Smooth muscle cell (in vitro differentiated cells): ENCODE measurements around the gene PCDH15. TPM values are rescaled to one million over a fixed set of nuclear protein-coding genes. Genes with fewer than 3 reads are reported as not detected.

Source experiments
- DNase-seq: peaks from one replicate; lab custom pipeline; 2025; ENCODE audit not compliant: unreplicated experiment; lab: John Stamatoyannopoulos, UW
- H2AFZ ChIP-seq: fragments of 200-600 bp; sonication (generic); 2 replicates; pipeline ENCODE4 v1.6.0; 2016; ENCODE audit warnings: antibody characterized with exemption, low read depth, mild to moderate bottlenecking
- H3F3A ChIP-seq: fragments of 200-600 bp; sonication (generic); 2 replicates; pipeline ENCODE4 v1.6.0; 2017; ENCODE audit warnings: antibody characterized with exemption, low read depth
- H3K27ac ChIP-seq: fragments of 200-600 bp; sonication (generic); 2 replicates; pipeline ENCODE4 v1.5.1; 2016; ENCODE audit warnings: low read depth, mild to moderate bottlenecking
- H3K27me3 ChIP-seq: fragments of 200-600 bp; sonication (generic); 2 replicates; pipeline ENCODE4 v1.6.1; 2016; ENCODE audit warnings: low read depth, mild to moderate bottlenecking
- H3K36me3 ChIP-seq: fragments of 200-600 bp; sonication (generic); 2 replicates; pipeline ENCODE4 v1.5.1; 2016; ENCODE audit warnings: low read depth
- H3K4me1 ChIP-seq: fragments of 200-600 bp; sonication (generic); 2 replicates; pipeline ENCODE4 v1.5.1; 2016; ENCODE audit warnings: low read depth
- H3K4me2 ChIP-seq: fragments of 200-600 bp; sonication (generic); 2 replicates; pipeline ENCODE4 v1.6.0; 2016; ENCODE audit warnings: mild to moderate bottlenecking
- H3K4me3 ChIP-seq: fragments of 200-600 bp; sonication (generic); 2 replicates; pipeline ENCODE4 v1.5.1; 2016; ENCODE audit warnings: mild to moderate bottlenecking
- H3K79me2 ChIP-seq: fragments of 200-600 bp; sonication (generic); 2 replicates; pipeline ENCODE4 v1.6.0; 2016; ENCODE audit warnings: low read depth, mild to moderate bottlenecking
- H3K9ac ChIP-seq: fragments of 200-600 bp; sonication (generic); 2 replicates; pipeline ENCODE4 v1.6.0; 2016; ENCODE audit warnings: low read depth
- H3K9me3 ChIP-seq: fragments of 200-600 bp; sonication (generic); replicated peaks from 2 replicates; pipeline ENCODE4 v1.5.1; 2016; ENCODE audit warnings: low read depth
- H4K20me1 ChIP-seq: fragments of 200-600 bp; sonication (generic); 2 replicates; pipeline ENCODE4 v1.6.0; 2016; ENCODE audit warnings: low read depth
- WGBS: methylation state at CpG from one replicate; pipeline ENCODE4 v1.1.7; 2016; ENCODE audit warnings: low lambda C conversion rate; 5-methylcytosine and 5-hydroxymethylcytosine counted together
- polyA plus RNA-seq: library from polyadenylated mRNA; unstranded; fragments of >200 nt; fragmentation: Nextera tagmentation; extraction: Ambion mirVana; gene quantifications from 2 replicates; pipeline ENCODE4 v1.2.1, GENCODE V29; 2016
- total RNA-seq: library from RNA; depleted of rRNA; stranded (reverse); fragments of >200 nt; gene quantifications from 2 replicates; pipeline ENCODE4 v1.2.3, GENCODE V29; 2014
- TF ChIP-seq, protein P1 (sequence below): fragments of 200-600 bp; sonication (generic); IDR thresholded peaks from 2 replicates; pipeline ENCODE4 v1.5.1; 2017; ENCODE audit warnings: borderline replicate concordance, mild to moderate bottlenecking, antibody characterized with exemption; ENCODE audit not compliant: insufficient read depth, poor library complexity, severe bottlenecking

The PCDH15 gene
- total and polyA plus RNA-seq, 2 experiments from 2014 or later = not detected

DNA sequence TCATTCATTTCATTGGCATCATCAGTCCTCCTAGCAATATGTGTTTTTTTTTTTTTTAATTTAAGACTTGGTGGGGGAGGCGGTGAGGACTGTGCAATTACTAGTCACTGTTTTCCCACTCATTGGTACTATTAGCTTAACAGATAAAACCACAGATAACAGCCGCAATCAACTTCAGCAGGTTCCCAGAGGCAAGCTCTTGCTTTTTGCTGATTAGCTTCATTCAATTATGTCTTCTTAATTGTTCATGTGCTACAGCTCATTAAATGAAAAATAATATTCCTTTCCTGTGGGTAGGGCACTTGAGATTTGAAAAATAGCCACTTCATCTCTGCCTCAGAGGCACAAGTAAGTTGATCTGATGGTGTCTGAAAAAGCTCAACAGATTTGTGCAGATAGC, 215.5 kb downstream of the PCDH15 start:
- Histone ChIP-seq H3F3A (no peaks in the 10 kb centered on the region), H3K27me3 (no peaks in the 10 kb centered on the region), H3K79me2 (no peaks in the 10 kb centered on the region), H3K4me3 (no peak overlapping the region), H3K27ac (no peak overlapping the region), H3K36me3 (no peaks in the 10 kb centered on the region), H3K9ac (no peak overlapping the region), H3K4me2 (no peak overlapping the region), H3K4me1 (no peaks in the 10 kb centered on the region), H2AFZ (no peak overlapping the region), H4K20me1 (no peaks in the 10 kb centered on the region), H3K9me3 (no peaks in the 10 kb centered on the region)
- DNase-seq = no peak
- 49% methylated on average over 2 of the region's 2 CpGs for WGBS
- TF ChIP-seq, protein P1, sequence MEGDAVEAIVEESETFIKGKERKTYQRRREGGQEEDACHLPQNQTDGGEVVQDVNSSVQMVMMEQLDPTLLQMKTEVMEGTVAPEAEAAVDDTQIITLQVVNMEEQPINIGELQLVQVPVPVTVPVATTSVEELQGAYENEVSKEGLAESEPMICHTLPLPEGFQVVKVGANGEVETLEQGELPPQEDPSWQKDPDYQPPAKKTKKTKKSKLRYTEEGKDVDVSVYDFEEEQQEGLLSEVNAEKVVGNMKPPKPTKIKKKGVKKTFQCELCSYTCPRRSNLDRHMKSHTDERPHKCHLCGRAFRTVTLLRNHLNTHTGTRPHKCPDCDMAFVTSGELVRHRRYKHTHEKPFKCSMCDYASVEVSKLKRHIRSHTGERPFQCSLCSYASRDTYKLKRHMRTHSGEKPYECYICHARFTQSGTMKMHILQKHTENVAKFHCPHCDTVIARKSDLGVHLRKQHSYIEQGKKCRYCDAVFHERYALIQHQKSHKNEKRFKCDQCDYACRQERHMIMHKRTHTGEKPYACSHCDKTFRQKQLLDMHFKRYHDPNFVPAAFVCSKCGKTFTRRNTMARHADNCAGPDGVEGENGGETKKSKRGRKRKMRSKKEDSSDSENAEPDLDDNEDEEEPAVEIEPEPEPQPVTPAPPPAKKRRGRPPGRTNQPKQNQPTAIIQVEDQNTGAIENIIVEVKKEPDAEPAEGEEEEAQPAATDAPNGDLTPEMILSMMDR = no peak

DNA sequence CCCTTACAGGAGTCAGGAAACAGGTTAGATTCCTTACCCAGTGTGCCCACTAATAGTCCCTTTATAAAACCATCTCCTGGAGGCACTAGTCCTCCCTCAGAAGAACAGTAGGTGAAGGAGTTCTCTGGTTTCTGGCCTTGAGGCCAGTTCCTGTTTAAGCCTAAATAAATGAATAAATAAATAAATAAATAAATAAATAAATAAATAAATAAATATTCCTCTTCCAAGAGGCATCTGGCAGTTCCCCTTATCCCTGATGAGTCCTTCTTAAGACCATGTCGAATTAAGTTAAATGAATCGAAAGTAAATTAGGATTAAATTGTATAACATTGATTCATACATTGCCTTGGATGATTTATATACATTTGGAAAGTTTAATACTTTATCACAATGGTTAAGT, 223.3 kb downstream of the PCDH15 start:
- Histone ChIP-seq H3K4me1 (no peaks in the 10 kb centered on the region), H3K36me3 (no peaks in the 10 kb centered on the region), H3K4me3 (no peak overlapping the region), H3K4me2 (no peak overlapping the region), H3K27ac (no peak overlapping the region), H4K20me1 (no peaks in the 10 kb centered on the region), H3K9me3 (no peaks in the 10 kb centered on the region), H3K27me3 (no peaks in the 10 kb centered on the region), H3K9ac (no peak overlapping the region), H2AFZ (no peak overlapping the region), H3F3A (no peaks in the 10 kb centered on the region), H3K79me2 (no peaks in the 10 kb centered on the region)
- DNase-seq = no peak
- TF ChIP-seq, protein P1 = no peak
- 88% methylated on average over 2 of the region's 2 CpGs for WGBS

DNA sequence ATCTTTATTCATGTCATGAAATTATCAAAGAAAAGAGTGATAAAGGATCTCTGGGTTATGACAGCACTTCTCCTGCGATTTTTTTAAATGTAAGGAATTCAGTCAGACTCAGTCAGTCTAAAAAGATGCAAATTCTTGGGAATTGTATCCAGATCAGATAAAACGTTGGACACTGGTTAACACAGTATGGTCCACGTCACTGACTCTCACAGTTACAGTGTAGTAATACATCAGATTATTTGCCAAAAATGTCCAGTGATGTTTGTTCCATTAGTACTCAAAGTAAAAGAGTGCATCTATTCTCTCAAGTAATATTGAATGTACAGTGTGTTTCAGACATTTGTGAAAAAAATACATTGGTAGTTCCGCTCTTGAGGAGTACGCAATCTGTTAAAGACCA, 224.5 kb downstream of the PCDH15 start:
- Histone ChIP-seq H4K20me1 (no peaks in the 10 kb centered on the region), H3K79me2 (no peaks in the 10 kb centered on the region), H3K9ac (no peak overlapping the region), H3K4me3 (no peak overlapping the region), H2AFZ (no peak overlapping the region), H3K9me3 (no peaks in the 10 kb centered on the region), H3K27ac (no peak overlapping the region), H3K36me3 (no peaks in the 10 kb centered on the region), H3K4me1 (no peaks in the 10 kb centered on the region), H3F3A (no peaks in the 10 kb centered on the region), H3K4me2 (no peak overlapping the region), H3K27me3 (no peaks in the 10 kb centered on the region)
- WGBS = 74% methylated on average over 5 of the region's 5 CpGs
- DNase-seq = no peak
- TF ChIP-seq, protein P1 = no peak

DNA sequence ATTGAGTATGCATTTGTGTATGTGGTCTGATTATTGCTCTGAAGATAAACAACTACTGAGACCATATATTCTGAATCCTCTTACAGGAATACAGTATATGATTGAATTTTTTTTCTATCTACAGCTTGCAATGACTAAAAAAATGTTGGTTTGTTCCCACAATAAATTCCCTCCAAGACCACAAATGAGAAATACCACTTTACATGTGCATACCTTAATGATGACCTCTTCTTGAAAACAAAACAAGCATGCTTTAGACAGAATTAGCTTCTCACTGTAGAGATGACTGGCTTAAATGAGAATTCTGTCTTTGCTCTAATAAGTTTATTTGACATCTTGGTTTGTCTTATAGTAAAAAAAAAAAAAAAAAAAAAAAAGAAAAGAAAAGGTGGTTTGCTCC, 241.5 kb downstream of the PCDH15 start:
- no peaks in the 10 kb centered on the region for H3K36me3 ChIP-seq
- H3K4me2 ChIP-seq = no peak overlapping the region
- DNase-seq = no peak
- H3F3A ChIP-seq = no peaks in the 10 kb centered on the region
- TF ChIP-seq, protein P1 = no peak
- no peaks in the 10 kb centered on the region for H3K9me3 ChIP-seq
- no peaks in the 10 kb centered on the region for H3K4me1 ChIP-seq
- H3K4me3 ChIP-seq = no peak overlapping the region
- no peak overlapping the region for H2AFZ ChIP-seq
- H3K79me2 ChIP-seq = no peaks in the 10 kb centered on the region
- H4K20me1 ChIP-seq = no peaks in the 10 kb centered on the region
- no peak overlapping the region for H3K27ac ChIP-seq
- H3K27me3 ChIP-seq = no peaks in the 10 kb centered on the region
- H3K9ac ChIP-seq = no peak overlapping the region
